GM21576 (cell line): ENCODE measurements around the gene RANGAP1.

ENCODE experiments used
- ATAC-seq: cut with Tn5 transposase; IDR thresholded peaks from one replicate; pipeline ENCODE4 v1.9.1; 2021; ENCODE audit warnings: mild to moderate bottlenecking, moderate library complexity; ENCODE audit not compliant: unreplicated experiment

Gene RANGAP1

DNA sequence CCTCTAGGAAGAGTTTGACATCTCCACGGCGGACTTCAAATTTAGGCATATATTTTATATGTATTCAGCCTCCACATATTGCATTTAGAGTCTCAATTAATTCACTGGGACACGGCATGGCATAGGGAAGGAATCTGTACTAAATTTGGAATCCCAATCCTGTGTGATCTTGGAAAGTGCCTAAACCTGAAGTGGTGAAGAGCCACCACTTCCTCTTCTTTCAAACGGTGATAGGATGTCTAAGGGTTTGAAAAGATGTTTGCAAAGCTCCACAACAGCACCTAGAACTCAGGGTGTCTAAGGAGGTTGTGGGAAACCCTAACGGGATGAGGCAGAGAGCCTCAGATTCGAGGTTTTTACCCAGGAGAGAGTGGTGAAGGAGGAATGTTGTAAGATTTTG, 81.9 kb downstream of the RANGAP1 start:
- no peak for ATAC-seq

DNA sequence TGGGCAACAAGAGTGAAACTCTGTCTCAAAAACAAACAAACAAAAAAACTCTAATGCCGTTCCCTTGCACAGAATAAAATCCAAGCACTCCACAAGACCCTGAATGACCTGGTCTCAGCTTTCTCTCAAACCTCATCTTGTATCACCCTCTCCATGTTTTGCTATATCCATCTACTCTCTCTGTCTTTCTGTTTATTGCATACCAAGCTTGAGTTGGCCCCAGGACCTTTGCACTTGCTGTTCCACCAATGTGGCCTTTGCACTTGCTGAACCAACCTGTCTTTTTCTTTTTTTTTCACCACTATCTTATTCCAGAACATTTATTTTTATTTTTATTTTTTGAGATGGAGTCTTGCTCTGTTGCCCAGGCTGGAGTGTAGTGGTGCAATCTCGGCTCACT, 82.9 kb downstream of the RANGAP1 start:
- ATAC-seq, result no peak

DNA sequence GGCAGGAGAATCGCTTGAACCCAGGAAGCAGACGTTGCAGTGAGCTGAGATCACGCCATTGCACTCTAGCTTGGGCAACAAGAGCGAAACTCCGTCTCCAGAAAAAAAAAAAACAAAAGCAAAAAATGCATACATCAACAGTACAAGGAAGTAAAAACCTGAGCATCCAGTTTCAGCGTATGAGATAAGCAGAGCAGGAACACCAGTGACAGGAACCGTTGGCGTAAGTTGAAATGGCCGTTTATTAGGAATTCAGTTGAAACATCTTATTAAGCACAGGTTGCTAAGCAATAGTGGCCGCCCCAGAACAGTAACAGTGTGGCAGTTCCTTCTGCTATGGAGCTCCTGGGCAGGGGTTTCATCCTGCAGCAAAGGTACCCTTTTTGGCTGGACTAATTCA, 84.8 kb downstream of the RANGAP1 start:
- ATAC-seq, result no peak

DNA sequence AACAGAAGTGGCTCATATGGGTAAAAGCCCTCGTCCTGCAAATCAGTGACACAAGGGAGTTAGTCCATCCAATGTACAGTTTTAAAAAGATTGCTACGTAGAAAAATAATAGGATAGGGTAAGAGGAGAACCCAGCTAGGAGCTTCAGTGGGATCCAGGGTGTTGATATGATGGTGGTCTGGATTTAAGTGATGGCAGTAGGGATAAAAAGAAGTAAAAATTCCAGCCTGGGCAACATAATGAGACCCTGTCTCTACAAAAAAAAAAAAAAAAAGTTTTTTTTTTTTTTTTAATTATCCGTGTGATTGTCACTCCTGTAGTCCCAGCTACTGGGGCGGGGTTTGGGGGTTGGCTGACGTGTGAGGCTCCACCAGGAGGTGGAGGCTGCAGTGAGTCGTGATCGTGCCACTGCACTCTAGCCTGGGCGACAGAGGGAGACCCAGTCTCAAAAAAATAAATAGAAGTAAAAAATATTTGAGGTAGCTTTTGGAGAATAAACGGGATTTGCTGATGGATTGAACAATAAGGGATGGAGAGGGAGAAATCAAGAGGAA, 87.9 kb downstream of the RANGAP1 start:
- ATAC-seq, result no peak

DNA sequence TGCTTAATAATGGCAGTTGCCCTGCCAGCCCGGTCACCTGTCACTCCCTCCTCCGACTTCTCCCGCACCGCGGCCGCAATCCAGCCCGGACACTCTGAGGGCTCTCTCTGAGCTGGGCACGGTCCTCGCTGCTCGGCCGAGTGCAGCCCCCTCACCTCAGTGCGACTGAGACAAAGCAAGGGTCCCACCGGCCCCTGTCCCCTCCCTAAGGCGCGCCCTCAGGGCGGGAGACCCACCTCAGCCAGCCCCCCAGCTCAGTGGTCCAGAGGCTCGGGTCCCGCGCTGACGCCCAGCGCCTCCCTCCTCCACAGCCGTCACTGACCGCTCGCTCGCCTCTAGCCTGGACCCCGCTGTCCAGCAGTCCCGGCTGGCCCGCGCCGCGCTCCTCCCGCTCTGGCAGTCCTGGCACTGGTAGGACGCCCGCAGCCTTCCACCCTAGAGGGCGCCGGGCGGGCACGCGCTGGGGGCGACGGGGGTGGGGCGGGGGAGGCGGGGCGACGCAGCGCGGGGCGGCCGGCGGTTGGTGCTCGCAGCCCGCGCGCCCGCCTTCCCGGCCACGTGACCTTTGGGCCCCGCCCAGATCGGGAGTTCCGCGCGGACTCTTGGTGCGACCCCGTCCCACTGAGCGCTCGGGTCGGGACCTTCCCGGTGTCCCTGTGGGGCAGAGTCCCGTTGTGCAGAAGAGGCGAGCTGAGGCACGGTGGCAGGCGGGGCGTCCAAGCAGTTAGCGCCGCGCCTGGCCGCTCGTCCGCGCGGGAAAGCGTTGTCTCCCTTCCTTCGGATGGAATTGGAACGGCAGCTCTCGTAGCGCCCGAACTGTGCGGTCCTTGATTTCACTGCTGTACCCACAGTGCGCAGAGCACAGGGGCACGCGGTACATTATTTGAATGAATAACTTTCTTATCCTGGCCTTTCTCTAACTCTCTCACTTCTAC, 88.7 kb downstream of the RANGAP1 start:
- peak; percentile 57 for ATAC-seq
